Hypothalamus (tissue), 51 donors: ENCODE measurements around the gene PLA2G4A.
A peak's percentile ranks its signal among the peaks of the same experiment; 100 is the strongest.

ENCODE experiments used
- DNase-seq, 51 donors: peaks; one replicate each; lab custom pipeline; 2025; lab: John Stamatoyannopoulos, UW

PLA2G4A gene

DNA sequence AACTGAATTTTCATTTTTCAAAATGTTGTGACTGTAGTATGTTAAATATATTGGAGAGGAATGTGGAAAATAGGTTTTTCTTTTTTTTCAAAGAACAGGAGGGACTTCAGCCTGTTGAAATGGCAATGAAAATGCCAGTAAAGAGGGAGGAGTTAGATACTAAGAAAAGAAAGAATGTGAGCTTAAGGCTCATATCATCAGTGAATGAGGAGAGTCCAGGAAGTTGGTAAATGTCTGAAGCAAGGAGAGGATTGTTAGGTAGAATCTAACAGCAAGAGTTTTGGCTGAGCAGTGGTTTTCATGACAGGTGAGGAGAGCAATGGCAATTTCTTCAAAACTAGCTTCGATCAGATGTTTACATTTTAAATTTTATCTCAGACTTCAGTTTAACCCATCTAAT is 43.0 kb downstream of the PLA2G4A start:
- no peak for DNase-seq

- no peak for DNase-seq
Measured at GRCh38 chr1:186872291-186872690, 43.5 kb downstream of the PLA2G4A start.

DNA sequence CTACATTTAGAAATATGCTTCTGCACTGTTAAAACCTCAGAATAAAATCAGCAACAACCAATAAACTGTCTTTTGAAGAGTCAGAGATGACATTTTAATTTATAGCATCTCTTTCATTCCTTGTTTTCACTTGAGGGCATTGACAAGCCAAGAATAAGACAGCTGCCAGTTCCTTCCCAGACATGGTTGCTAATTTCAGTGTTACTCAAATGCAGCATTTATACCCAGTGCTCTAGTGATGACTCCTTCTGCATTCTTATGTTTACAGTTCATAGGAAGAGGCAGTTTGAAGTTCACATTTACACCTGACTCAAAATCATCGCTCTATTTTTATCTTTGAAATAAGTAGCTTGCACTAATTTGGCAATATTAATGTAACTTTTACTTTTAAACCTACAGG is 44.9 kb downstream of the PLA2G4A start:
- DNase-seq = no peak

GRCh38 chr1:186875896-186876835 is 47.4 kb downstream of the PLA2G4A start:
- DNase-seq = peak in 1 of 51 donors; percentile 9

DNA sequence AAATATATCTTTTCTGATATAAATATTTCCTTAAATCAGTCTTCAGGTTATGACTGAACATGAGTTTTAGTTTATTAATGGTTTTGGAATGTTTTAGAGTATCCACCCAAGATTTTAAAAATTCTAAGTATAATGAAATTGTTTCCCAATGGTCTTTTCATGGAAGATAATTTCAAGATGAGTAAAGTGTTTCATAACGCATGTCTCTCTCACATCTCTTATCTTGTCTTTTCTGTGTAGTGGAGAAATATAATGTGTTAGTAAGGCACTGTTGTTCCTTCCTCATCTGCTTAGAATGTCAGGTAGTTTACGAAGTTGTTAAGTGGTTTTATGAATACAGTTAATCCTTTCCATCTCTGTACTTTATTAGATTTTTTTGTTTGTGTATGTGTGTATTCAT is 49.6 kb downstream of the PLA2G4A start:
- no peak for DNase-seq

- no peak for DNase-seq
Measured at GRCh38 chr1:186880982-186881381, 52.2 kb downstream of the PLA2G4A start.

DNA sequence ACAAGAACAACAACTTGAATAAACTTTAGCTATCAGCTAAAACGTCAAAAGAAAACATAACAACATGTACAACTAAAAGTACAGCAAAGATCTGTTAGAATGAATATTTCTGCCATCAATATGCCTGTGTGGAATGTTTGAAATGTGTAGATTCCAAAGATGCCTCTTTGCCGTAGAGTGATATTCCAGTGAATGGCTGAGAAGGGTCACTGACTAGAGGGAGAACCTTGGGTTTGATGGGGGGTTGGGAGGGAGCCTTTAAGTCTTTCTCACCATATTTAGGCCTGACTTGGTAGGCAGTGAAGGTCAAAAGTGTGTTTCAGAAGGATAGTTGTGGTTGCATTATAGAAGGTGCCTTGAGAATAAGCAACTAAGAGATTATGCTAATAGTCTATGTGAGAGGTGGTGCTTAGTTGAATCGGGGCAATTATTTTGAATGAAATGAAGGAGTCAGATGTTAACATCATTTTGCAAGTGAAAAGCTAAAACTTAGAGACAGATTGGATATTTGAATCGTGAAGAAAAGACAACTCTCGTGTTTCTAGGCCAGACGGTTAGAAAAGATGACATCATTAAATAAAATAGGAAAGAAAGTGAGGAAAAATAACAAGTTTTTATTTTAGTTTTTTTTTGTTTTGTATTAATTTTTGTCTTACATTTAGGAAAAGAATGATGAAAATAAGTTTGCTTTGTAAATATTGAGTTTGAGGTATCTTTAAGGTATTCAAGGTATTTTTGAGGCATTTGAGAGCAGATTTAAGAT is 53.8 kb downstream of the PLA2G4A start:
- no peak for DNase-seq

GRCh38 chr1:186884251-186884650 is 55.5 kb downstream of the PLA2G4A start:
- no peak for DNase-seq

- no peak for DNase-seq
Measured at GRCh38 chr1:186887203-186887602, 58.5 kb downstream of the PLA2G4A start.

DNA sequence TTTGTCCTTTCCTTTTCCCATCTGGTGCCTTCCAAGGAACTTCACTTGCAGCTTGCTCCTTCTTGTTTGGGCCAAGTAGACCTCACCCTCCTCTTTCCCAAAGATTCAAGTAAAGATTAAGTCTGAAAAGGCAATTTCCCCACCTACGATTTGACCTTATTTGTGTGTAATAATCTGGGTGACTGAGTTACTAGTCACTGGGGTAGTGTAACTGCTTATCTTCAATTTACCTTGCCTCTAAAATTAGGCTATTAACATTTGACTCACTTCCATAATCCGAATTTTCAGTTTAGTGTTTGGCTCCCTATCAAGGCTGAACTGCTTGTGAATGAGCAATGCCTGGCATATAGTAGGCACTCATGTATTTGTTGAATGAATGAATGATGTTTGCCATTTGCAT is 59.6 kb downstream of the PLA2G4A start:
- DNase-seq = no peak

GRCh38 chr1:186892936-186893335 is 64.2 kb downstream of the PLA2G4A start:
- no peak for DNase-seq

DNA sequence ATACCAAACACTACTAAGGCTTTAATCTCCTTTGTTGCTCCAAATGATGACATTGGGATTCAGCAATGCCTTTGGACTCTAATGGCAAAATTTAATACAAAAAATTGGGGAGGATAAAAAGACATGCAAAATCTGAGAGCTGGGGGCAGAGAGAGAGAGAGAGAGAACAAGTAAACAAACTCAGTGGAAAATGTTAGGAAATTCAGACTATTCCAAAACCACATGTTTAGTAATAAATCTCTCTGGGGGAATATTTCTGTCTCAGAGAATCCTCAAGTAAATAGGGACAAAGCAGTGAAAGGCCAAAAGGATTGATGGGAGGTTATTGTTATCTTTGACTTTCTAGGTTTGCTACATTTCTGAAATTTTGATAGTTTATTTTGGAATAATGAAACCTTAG is 65.7 kb downstream of the PLA2G4A start:
- DNase-seq = no peak

GRCh38 chr1:186896211-186896610 is 67.5 kb downstream of the PLA2G4A start:
- no peak for DNase-seq

DNA sequence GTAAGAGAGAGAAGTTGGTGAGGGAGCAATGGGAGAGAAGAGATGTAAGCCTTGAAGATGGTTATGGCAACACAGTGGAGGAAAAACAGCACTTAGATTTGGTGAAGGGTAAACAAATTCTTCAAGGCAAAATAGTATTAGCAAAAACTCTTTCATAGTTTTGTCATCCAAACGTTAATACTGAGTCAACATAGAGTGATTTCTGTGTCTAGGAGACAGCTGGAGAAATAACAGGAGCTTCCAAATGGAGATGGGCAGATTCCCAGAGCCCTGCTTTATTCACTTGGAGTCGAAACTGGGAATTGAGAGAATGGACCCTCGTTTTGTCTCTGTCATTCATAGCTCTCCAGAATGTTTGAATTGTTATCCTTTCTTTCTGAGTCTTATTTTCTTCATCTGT is 68.3 kb downstream of the PLA2G4A start:
- DNase-seq = no peak

GRCh38 chr1:186899577-186899976 is 70.8 kb downstream of the PLA2G4A start:
- no peak for DNase-seq

- DNase-seq = no peak
Measured at GRCh38 chr1:186899977-186900376, 71.2 kb downstream of the PLA2G4A start.

DNA sequence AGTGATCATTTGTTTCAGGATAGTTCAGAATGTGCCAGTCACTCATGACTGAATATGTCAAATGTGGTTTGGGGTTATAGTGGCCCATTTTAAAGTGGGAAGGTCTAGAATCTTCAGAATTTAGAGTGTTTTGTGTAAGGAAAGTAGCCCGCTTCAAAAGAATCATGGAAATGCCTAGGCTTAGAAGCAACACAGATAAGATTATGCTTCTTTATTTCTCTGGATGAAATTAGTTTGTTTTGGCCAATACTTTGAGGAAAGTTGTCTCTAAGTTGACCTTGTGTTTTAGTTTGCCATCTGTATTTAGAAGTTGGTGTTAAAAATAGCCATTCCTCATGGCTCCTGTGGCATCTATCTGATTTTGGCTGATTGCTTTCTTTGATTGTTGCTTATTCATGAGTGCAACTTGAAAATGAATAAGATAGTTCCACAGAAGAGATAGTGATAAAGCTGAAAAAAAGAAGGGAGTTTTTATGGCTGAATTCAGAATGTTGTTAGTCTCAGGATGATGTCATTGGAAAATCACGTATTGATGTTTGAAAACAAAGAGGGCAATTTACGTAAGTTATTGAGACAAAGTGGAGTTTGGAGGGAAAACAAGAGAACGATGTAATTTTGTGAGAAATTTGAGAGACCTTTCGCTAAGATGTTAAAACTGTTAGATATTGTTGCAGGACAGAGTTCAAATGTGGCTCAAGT is 71.9 kb downstream of the PLA2G4A start:
- DNase-seq = no peak

GRCh38 chr1:186901631-186902030 is 72.9 kb downstream of the PLA2G4A start:
- no peak for DNase-seq

DNA sequence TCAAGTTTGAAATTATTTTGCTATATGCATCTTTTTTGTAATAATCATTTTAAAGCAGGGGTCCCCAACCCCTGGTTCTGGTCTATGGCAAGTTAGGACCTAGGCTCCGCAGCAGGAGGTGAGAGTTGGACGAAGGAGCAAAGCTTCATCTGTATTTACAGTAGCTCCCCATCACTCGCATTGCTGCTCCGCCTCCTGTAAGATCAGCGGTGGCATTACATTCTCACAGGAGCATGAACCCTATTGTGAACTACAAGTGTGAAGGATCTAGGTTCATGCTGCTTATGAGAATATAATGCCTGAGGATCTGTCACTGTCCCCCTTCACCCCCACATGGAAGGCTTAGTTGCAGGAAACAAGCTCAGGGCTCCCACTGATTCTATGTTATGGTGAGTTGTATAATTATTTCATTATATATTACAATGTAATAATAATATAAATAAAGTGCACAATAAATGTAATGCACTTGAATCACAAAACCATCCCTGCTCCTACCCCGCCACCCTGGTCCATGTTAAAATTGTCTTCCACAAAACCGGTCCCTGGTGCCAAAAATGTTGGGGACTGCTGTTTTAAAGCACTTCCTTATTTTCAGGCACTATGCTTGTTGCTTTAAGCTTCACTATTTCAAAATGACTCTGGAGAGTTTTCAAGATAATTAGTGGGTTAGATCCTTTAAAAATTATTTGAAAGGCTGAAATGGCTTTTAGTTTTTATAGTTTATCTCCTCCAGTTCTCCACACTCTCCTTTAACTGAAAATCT is 74.8 kb downstream of the PLA2G4A start:
- no peak for DNase-seq

- DNase-seq = no peak
Measured at GRCh38 chr1:186904361-186904760, 75.6 kb downstream of the PLA2G4A start.
